ENCODE results near the gene ADCK2. TPM values are rescaled to one million over a fixed set of nuclear protein-coding genes. Genes with fewer than 3 reads are reported as not detected.

ADCK2 gene
- polyA plus RNA-seq, 1 donor (not counting 4 experiments of a cell fraction or from before 2014, with no cell fraction given), result 9.5 TPM

GRCh38 chr7:140723574-140723973, 50.8 kb downstream of the ADCK2 start:
- Histone ChIP-seq H4K20me1 (ENCODE audit: control insufficient read depth, extremely low read depth, insufficient read depth, low read length) (no peaks in the 10 kb centered on the region), H3K9me3 (ENCODE audit: control insufficient read depth, low read depth, low read length) (no peaks in the 10 kb centered on the region), H3K27me3 (ENCODE audit: control insufficient read depth, extremely low read depth, insufficient read depth, low read length) (no peaks in the 10 kb centered on the region), H3K4me2 (ENCODE audit: control insufficient read depth, extremely low read depth, insufficient read depth, low read depth, low read length) (no peak overlapping the region), H3K9me1 (ENCODE audit: control insufficient read depth, extremely low read depth, insufficient read depth, low read length) (no peaks in the 10 kb centered on the region), H3K79me2 (ENCODE audit: control insufficient read depth, insufficient read depth, low read length) (no peaks in the 10 kb centered on the region), H3K4me3 (ENCODE audit: control insufficient read depth in 2 of 3, extremely low read depth in 1 of 3, insufficient read depth in 2 of 3, low read depth in 1 of 3, low read length in 3 of 3) (no peak overlapping the region), H3K27ac (ENCODE audit: control insufficient read depth, insufficient read depth, low read length) (no peak overlapping the region), H2AFZ (ENCODE audit: control insufficient read depth, low read length) (no peak overlapping the region), H3K4me1 (ENCODE audit: control insufficient read depth, extremely low read depth, insufficient read depth, low read length) (peaks cover 7% of the 10 kb centered on the region), H3K36me3 (ENCODE audit: control insufficient read depth in 2 of 2, extremely low read depth in 1 of 2, insufficient read depth in 2 of 2, low read length in 2 of 2) (no peaks in the 10 kb centered on the region), H3K9ac (ENCODE audit: control insufficient read depth, extremely low read depth, insufficient read depth, low read length) (no peak overlapping the region)
- FAIRE-seq, result no peak
- DNase-seq (ENCODE audit: low read depth, low spot score), result no peak
- dilution Hi-C loops (cut with MboI; ENCODE audit: extremely low pct_ligation_motif_present, low sequenced_read_pairs), result no loop called here
- no peak for TF ChIP-seq EZH2 (IDR thresholded peaks at IDR 0.05; ENCODE audit: low read length)
- TF ChIP-seq CTCF (optimal IDR thresholded peaks at IDR 0.05 in 1 of 3, IDR thresholded peaks at IDR 0.05 in 1 of 3, conservative IDR thresholded peaks at IDR 0.05 in 1 of 3; ENCODE audit: extremely low read depth in 1 of 3, insufficient read depth in 2 of 3, low read length in 3 of 3), result no peak

GRCh38 chr7:140724706-140725105, 52.0 kb downstream of the ADCK2 start:
- no peak overlapping the region for H3K4me3 ChIP-seq (ENCODE audit: control insufficient read depth in 2 of 3, extremely low read depth in 1 of 3, insufficient read depth in 2 of 3, low read depth in 1 of 3, low read length in 3 of 3)
- FAIRE-seq (no peak), DNase-seq (ENCODE audit: low read depth, low spot score) (no peak)
- no peaks in the 10 kb centered on the region for H3K36me3 ChIP-seq (ENCODE audit: control insufficient read depth in 2 of 2, extremely low read depth in 1 of 2, insufficient read depth in 2 of 2, low read length in 2 of 2)
- no peak overlapping the region for H3K4me2 ChIP-seq (ENCODE audit: control insufficient read depth, extremely low read depth, insufficient read depth, low read depth, low read length)
- H3K9ac ChIP-seq (ENCODE audit: control insufficient read depth, extremely low read depth, insufficient read depth, low read length), result no peak overlapping the region
- H4K20me1 ChIP-seq (ENCODE audit: control insufficient read depth, extremely low read depth, insufficient read depth, low read length), result no peaks in the 10 kb centered on the region
- dilution Hi-C loops (cut with MboI; ENCODE audit: extremely low pct_ligation_motif_present, low sequenced_read_pairs), result no loop called here
- H3K4me1 ChIP-seq (ENCODE audit: control insufficient read depth, extremely low read depth, insufficient read depth, low read length), result peaks cover 7% of the 10 kb centered on the region
- no peaks in the 10 kb centered on the region for H3K9me3 ChIP-seq (ENCODE audit: control insufficient read depth, low read depth, low read length)
- H2AFZ ChIP-seq (ENCODE audit: control insufficient read depth, low read length), result no peak overlapping the region
- H3K79me2 ChIP-seq (ENCODE audit: control insufficient read depth, insufficient read depth, low read length), result no peaks in the 10 kb centered on the region
- TF ChIP-seq EZH2 (IDR thresholded peaks at IDR 0.05; ENCODE audit: low read length), result no peak
- no peak for TF ChIP-seq CTCF (optimal IDR thresholded peaks at IDR 0.05 in 1 of 3, IDR thresholded peaks at IDR 0.05 in 1 of 3, conservative IDR thresholded peaks at IDR 0.05 in 1 of 3; ENCODE audit: extremely low read depth in 1 of 3, insufficient read depth in 2 of 3, low read length in 3 of 3)
- no peaks in the 10 kb centered on the region for H3K27me3 ChIP-seq (ENCODE audit: control insufficient read depth, extremely low read depth, insufficient read depth, low read length)
- H3K27ac ChIP-seq (ENCODE audit: control insufficient read depth, insufficient read depth, low read length), result no peak overlapping the region
- no peaks in the 10 kb centered on the region for H3K9me1 ChIP-seq (ENCODE audit: control insufficient read depth, extremely low read depth, insufficient read depth, low read length)

Measured in keratinocyte (primary cell).